Measurements from ENCODE around the gene ATF6.

ATF6 gene

GRCh38 chr1:161949548-161949947 is 183.4 kb downstream of the ATF6 start:
- no peak for DNase-seq (ENCODE audit: low read depth)
- no peak overlapping the region for H3K4me3 ChIP-seq (replicated peaks; ENCODE audit: low read depth, low read length)
- TF ChIP-seq, protein P1, sequence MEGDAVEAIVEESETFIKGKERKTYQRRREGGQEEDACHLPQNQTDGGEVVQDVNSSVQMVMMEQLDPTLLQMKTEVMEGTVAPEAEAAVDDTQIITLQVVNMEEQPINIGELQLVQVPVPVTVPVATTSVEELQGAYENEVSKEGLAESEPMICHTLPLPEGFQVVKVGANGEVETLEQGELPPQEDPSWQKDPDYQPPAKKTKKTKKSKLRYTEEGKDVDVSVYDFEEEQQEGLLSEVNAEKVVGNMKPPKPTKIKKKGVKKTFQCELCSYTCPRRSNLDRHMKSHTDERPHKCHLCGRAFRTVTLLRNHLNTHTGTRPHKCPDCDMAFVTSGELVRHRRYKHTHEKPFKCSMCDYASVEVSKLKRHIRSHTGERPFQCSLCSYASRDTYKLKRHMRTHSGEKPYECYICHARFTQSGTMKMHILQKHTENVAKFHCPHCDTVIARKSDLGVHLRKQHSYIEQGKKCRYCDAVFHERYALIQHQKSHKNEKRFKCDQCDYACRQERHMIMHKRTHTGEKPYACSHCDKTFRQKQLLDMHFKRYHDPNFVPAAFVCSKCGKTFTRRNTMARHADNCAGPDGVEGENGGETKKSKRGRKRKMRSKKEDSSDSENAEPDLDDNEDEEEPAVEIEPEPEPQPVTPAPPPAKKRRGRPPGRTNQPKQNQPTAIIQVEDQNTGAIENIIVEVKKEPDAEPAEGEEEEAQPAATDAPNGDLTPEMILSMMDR (IDR thresholded peaks at IDR 0.05; ENCODE audit: low read length, missing control alignments): no peak

GRCh38 chr1:161950377-161950776 is 184.3 kb downstream of the ATF6 start:
- TF ChIP-seq, protein P1 (IDR thresholded peaks at IDR 0.05; ENCODE audit: low read length, missing control alignments): no peak
- no peak for DNase-seq (ENCODE audit: low read depth)

DNA sequence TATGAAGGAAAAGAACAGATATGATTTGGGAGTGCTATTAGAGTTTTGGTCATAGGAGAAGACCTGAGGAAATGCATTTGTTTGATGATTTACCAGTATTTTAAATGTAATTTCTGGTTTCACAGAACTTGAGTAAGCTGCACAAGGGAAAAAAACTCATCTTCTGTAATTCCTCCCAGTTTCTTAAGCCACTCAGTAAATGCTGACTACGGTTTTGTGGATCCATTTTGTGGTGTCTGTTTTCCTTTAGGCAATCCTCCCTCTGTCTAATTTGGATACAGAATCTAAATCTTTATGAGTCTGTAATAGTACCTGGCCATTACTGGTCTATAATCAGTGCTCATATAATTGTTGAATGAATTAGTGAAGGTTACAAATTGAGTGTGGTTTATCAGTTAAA is 185.5 kb downstream of the ATF6 start:
- TF ChIP-seq, protein P1 (IDR thresholded peaks at IDR 0.05; ENCODE audit: low read length, missing control alignments): no peak
- no peak overlapping the region for H3K4me3 ChIP-seq (replicated peaks; ENCODE audit: low read depth, low read length)
- no peak for DNase-seq (ENCODE audit: low read depth)

More at GRCh38 chr1:161950377-161950776, 184.3 kb downstream of the ATF6 start:
- no peak overlapping the region for H3K4me3 ChIP-seq (replicated peaks; ENCODE audit: low read depth, low read length)

- no peak overlapping the region for H3K4me3 ChIP-seq (replicated peaks; ENCODE audit: low read depth, low read length)
- TF ChIP-seq, protein P1 (IDR thresholded peaks at IDR 0.05; ENCODE audit: low read length, missing control alignments): no peak
- DNase-seq (ENCODE audit: low read depth): no peak
These were observed 186.6 kb downstream of the ATF6 start for GRCh38 chr1:161952607-161953172.

DNA sequence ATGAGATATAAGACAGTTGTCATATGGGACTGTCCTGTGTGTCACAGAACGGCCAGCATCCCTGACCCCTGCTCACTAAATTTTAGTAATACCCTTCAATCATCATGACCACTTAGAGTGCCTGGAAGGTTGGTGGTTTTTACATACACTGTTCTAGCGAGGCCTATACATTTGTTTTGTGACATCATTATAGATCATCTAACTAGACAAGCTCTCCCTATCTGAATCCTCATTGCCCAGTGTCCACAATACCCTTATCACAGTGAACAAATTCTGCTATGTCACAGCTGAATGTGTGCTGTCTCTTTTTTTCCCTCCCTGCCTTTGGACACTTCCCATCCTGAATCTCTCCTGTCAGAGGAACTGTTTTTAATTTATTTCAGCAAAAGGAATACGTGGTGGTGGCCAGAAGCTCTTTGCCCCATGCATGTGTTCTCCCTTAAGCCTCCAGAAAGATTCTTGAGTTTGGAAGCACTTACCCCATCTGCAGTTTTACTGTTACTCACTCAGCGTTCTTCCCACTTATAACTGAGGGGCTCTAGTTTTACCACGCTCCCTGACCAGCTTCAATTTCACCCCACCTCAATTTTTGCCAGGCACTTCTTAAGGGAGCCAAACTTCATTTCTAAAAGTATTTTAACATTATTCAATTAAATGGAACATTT is 187.3 kb downstream of the ATF6 start:
- H3K4me3 ChIP-seq (replicated peaks; ENCODE audit: low read depth, low read length): no peak overlapping the region
- TF ChIP-seq, protein P1 (IDR thresholded peaks at IDR 0.05; ENCODE audit: low read length, missing control alignments): no peak
- DNase-seq (ENCODE audit: low read depth): no peak

DNA sequence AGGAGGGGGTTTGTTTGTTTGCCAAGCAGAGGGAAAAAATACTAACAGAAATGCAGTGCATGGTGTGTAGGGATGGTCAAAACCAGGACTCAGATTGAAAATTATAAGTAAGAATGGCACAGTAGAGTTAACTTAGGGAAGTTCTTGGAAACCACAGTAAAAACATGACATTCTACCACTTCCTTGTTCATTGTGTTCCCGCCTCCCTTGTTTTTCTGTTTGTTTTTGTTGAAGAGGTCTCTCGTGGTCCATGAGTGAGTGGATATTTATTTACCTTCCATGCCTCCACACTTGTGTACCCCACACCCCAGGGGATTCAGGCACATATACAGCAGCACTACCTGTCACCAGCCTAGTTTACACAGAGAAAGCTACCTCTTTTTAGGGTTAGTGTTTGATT is 187.9 kb downstream of the ATF6 start:
- TF ChIP-seq, protein P1 (IDR thresholded peaks at IDR 0.05; ENCODE audit: low read length, missing control alignments): no peak
- DNase-seq (ENCODE audit: low read depth): no peak
- H3K4me3 ChIP-seq (replicated peaks; ENCODE audit: low read depth, low read length): no peak overlapping the region

GRCh38 chr1:161954466-161954865 is 188.3 kb downstream of the ATF6 start:
- DNase-seq (ENCODE audit: low read depth): no peak
- H3K4me3 ChIP-seq (replicated peaks; ENCODE audit: low read depth, low read length): no peak overlapping the region
- TF ChIP-seq, protein P1 (IDR thresholded peaks at IDR 0.05; ENCODE audit: low read length, missing control alignments): no peak

All from fibroblast of pulmonary artery (primary cell).